Mesendoderm (in vitro differentiated cells): ENCODE data around the gene BORCS5.
"Not testable (repeated sequence)": the region's sequence is repeated elsewhere in the genome, so short reads cannot be mapped to it uniquely, and the experiment has no call there.

Experiments
- DNase-seq: peaks from one replicate; pipeline ENCODE4 v3.0.0; 2013
- H2AK5ac ChIP-seq: 2 replicates; pipeline ENCODE4 v1.6.1; 2013; ENCODE audit warnings: low read length, inconsistent platforms
- H2BK120ac ChIP-seq: 2 replicates; pipeline ENCODE4 v1.6.1; 2013; ENCODE audit warnings: low read depth, mild to moderate bottlenecking, low read length, moderate library complexity, mixed read lengths
- H2BK15ac ChIP-seq: replicated peaks from 2 replicates; pipeline ENCODE4 v1.6.1; 2013; ENCODE audit warnings: low read depth, mild to moderate bottlenecking, moderate library complexity
- H2BK5ac ChIP-seq: 2 replicates; pipeline ENCODE4 v1.6.1; 2013; ENCODE audit warnings: low read length, inconsistent platforms
- H3K18ac ChIP-seq: 2 replicates; pipeline ENCODE4 v1.6.1; 2013; ENCODE audit warnings: mild to moderate bottlenecking, low read length, mixed read lengths
- H3K23ac ChIP-seq: one replicate; pipeline ENCODE4 v1.6.1; 2013; ENCODE audit warnings: low read length
- H3K27ac ChIP-seq: 2 replicates; pipeline ENCODE4 v1.5.1; 2013; ENCODE audit warnings: low read depth, mild to moderate bottlenecking, inconsistent platforms, low read length, moderate library complexity
- H3K27me3 ChIP-seq: 2 replicates; pipeline ENCODE4 v1.6.1; 2013; ENCODE audit warnings: low read length, control low read depth, mild to moderate bottlenecking, inconsistent platforms; ENCODE audit not compliant: insufficient read depth, poor library complexity
- H3K36me3 ChIP-seq: 2 replicates; pipeline ENCODE4 v1.6.1; 2013; ENCODE audit warnings: low read length, inconsistent platforms; ENCODE audit not compliant: control insufficient read depth, insufficient read depth
- H3K4ac ChIP-seq: one replicate; pipeline ENCODE4 v1.6.1; 2013; ENCODE audit warnings: low read depth, mild to moderate bottlenecking, low read length, moderate library complexity
- H3K4me1 ChIP-seq: 2 replicates; pipeline ENCODE4 v1.6.1; 2013; ENCODE audit warnings: low read depth, low read length, inconsistent platforms; ENCODE audit not compliant: control insufficient read depth
- H3K4me2 ChIP-seq: 2 replicates; pipeline ENCODE4 v1.6.1; 2013; ENCODE audit warnings: low read length
- H3K4me3 ChIP-seq: 2 replicates; pipeline ENCODE4 v1.5.1; 2013; ENCODE audit warnings: mild to moderate bottlenecking, low read length
- H3K56ac ChIP-seq: one replicate; pipeline ENCODE4 v1.6.1; 2013; ENCODE audit warnings: low read length
- H3K79me1 ChIP-seq: 2 replicates; pipeline ENCODE4 v1.6.1; 2013; ENCODE audit warnings: low read length, inconsistent platforms
- H3K79me2 ChIP-seq: 2 replicates; pipeline ENCODE4 v1.6.1; 2013; ENCODE audit warnings: mild to moderate bottlenecking, low read length; ENCODE audit not compliant: control insufficient read depth, insufficient read depth
- H3K9ac ChIP-seq: 2 replicates; pipeline ENCODE4 v1.6.1; 2013; ENCODE audit warnings: low read length, inconsistent platforms
- H4K5ac ChIP-seq: one replicate; pipeline ENCODE4 v1.6.1; 2013; ENCODE audit warnings: low read length
- H4K8ac ChIP-seq: one replicate; pipeline ENCODE4 v1.6.1; 2013; ENCODE audit warnings: low read depth, mild to moderate bottlenecking, control low read depth, low read length, moderate library complexity
- whole genome bisulfite sequencing: extraction: QIAGEN DNeasy Blood & Tissue Kit; methylation state at CpG from one replicate; pipeline ENCODE4 v1.1.7; 2013; ENCODE audit warnings: low lambda C conversion rate, missing lambda C conversion rate; ENCODE audit not compliant: insufficient coverage; ENCODE audit errors: extremely low coverage; 5-methylcytosine and 5-hydroxymethylcytosine counted together

Gene BORCS5

DNA sequence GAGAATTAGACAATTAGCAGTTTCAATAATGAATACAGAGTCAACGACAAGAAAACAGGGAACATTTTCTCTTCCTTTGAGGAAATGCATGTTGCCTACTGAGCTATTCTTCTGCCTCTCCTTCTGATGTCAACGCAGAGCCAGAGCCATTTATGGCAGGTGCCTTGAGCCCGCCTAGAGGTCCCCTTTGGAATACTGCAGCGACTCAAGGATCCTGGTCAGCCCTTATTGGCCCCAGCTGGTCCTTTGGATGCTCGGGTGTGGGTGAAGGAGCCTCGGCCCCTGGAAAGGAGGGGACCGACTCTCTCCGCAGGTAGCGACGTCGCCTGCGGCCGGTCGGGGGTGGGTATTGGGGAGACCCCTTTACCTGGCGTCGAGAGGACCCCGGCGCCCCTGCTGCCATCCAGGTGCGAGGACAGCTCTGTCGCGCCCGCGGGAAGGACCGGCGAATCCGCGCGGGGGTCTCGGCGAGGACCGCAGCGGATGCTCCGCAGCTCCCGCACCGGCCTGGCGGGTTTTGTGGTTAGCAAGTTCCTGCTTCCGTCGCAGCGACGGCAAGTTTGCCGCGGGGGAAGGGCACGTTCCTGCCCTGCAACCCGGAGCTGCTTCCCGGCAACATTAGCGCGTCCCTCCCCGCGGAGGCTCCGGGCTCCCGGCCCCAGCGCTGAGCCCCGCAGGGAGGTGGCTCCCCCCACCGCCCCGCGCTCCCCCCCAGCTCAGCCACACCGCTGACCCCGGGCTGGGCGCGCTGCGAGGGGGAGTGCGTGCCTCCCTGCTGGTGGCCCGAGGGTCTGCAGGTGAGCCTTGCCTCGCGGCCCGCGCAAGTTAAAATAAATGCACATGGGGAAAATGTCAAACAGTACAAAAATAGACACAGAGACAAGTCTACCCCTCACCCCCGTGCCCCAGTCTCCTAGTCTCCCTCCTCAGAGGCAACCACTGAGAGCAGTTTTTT, 6.9 kb upstream of the BORCS5 start, which contains the start of gene MANSC1:
Gene MANSC1 (minus strand): TSS at position 532 of the 955 bp plus-strand sequence. CDS start 6,928 bp downstream, outside the sequence.
- no peak within 1 kb of the TSS for H4K8ac ChIP-seq
- no peak within 1 kb of the TSS for H3K4ac ChIP-seq
- no peak within 1 kb of the TSS for H3K27ac ChIP-seq
- H3K4me3 ChIP-seq: peak within 1 kb of the TSS; percentile 26
- H4K5ac ChIP-seq: no peak within 1 kb of the TSS
- no peaks in the 10 kb centered on the region for H3K79me1 ChIP-seq
- peak within 1 kb of the TSS; percentile 59 for H3K4me2 ChIP-seq
- peak; percentile 82 for DNase-seq
- H3K27me3 ChIP-seq: no peaks in the 10 kb centered on the region
- H3K18ac ChIP-seq: peak within 1 kb of the TSS; percentile 13
- H2BK5ac ChIP-seq: no peak within 1 kb of the TSS
- no peak within 1 kb of the TSS for H2BK15ac ChIP-seq
- WGBS: no CpG with 5 or more reads among the region's 68 CpGs
- H3K9ac ChIP-seq: peak within 1 kb of the TSS; percentile 56
- H3K23ac ChIP-seq: no peak within 1 kb of the TSS
- H3K36me3 ChIP-seq: no peaks in the 10 kb centered on the region
- no peak within 1 kb of the TSS for H2BK120ac ChIP-seq
- H3K79me2 ChIP-seq: no peaks in the 10 kb centered on the region
- no peaks in the 10 kb centered on the region for H3K4me1 ChIP-seq
- H3K56ac ChIP-seq: peak within 1 kb of the TSS; percentile 89
- H2AK5ac ChIP-seq: no peak within 1 kb of the TSS

DNA sequence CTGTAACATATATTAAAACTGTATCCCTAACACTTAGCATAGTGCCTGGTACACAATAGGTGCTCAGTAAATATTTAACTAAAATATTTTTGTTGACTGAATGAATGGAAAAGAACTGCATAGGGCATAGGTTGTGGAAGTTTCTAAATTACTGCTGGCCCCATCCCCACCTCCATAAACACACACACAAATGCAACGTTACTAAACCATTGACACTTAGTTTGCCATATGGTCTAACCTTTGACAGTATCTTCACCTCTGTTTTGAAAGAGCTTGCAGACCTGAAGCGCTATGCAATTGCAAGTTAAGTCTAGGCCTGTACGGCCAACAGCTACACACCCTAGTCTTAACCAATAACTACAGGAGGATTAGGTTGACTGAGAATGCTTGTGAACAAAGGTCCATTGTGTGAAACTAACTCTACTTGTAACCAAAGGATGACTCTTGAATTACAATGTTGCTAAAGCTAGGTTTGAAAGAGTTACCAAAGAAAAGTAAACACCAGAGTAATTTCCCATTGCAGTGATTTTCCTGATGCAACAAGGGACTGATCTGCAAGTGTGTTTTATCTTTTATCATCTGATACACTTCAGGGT, 5.9 kb upstream of the BORCS5 start:
- no peak overlapping the region for H3K4ac ChIP-seq
- H3K18ac ChIP-seq: no peak overlapping the region
- no peak overlapping the region for H2AK5ac ChIP-seq
- no peaks in the 10 kb centered on the region for H3K36me3 ChIP-seq
- no peak for DNase-seq
- no peaks in the 10 kb centered on the region for H3K79me1 ChIP-seq
- no peak overlapping the region for H3K9ac ChIP-seq
- no peak overlapping the region for H2BK15ac ChIP-seq
- H3K79me2 ChIP-seq: no peaks in the 10 kb centered on the region
- WGBS: no CpG with 5 or more reads among the region's 3 CpGs
- no peaks in the 10 kb centered on the region for H3K4me1 ChIP-seq
- H3K56ac ChIP-seq: no peak overlapping the region
- H3K23ac ChIP-seq: no peak overlapping the region
- no peak overlapping the region for H3K4me3 ChIP-seq
- H3K4me2 ChIP-seq: no peak overlapping the region
- no peaks in the 10 kb centered on the region for H3K27me3 ChIP-seq
- H2BK120ac ChIP-seq: no peak overlapping the region
- H3K27ac ChIP-seq: no peak overlapping the region
- H4K5ac ChIP-seq: no peak overlapping the region
- H2BK5ac ChIP-seq: no peak overlapping the region
- no peak overlapping the region for H4K8ac ChIP-seq

DNA sequence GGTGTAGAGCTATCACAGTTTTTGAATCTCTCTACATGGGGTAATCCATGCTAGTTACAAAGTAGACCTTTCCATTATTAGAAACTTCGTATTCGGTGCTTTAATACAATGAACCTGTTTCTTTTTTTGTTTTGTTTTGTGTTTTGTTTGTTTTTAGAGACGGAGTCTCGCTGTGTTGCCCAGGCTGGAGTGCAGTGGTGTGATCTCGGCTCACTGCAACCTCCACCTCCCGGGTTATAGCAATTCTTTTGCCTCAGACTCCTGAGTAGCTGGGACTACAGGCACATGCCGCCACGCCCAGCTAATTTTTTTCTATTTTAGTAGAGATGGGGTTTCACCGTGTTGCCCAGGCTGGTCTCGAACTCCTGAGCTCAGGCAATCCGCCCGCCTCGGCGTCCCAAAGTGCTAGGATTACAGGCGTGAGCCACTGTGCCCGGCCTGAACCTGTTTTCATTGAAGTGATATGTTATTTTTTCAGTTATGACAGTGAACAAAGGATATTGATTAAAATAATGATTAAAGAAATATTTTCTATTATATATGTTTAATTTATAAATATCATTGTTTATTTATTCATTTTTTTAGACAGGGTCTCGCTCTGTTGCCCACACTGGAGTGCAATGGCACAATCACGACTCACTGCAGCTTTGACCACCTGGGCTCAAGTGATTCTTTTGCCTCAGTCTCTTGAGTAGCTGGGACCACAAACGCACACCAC, 5.3 kb upstream of the BORCS5 start:
- H3K23ac ChIP-seq, H3K27me3 ChIP-seq, H2BK120ac ChIP-seq, H3K56ac ChIP-seq, H3K79me2 ChIP-seq, H2BK5ac ChIP-seq, H2BK15ac ChIP-seq, H3K4me3 ChIP-seq, H3K4me1 ChIP-seq, H4K8ac ChIP-seq, H4K5ac ChIP-seq, H3K27ac ChIP-seq, H3K79me1 ChIP-seq, DNase-seq, H3K9ac ChIP-seq, H3K4ac ChIP-seq, H3K18ac ChIP-seq, H3K4me2 ChIP-seq, H3K36me3 ChIP-seq, H2AK5ac ChIP-seq: not testable (repeated sequence)
- WGBS: no CpG with 5 or more reads among the region's 19 CpGs

DNA sequence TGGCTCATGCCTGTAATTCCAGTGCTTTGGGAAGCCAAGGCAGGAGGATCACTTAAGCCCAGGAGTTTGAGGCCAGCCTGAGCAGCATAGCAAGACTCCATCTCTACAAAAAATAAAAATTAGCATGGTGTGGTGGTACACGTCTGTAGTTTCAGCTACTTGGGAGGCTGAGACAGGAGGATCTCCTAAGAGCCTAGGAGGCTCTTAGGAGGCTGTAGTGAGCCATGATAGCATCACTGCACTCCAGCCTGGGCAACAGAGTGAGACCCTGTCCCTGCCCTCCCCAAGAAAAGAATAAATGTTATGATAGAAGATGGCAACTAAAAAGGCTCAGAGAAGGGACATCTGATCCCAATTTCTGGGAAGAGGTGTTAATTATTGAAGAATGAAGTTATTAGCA, 3.6 kb upstream of the BORCS5 start:
- no peaks in the 10 kb centered on the region for H3K27me3 ChIP-seq
- no peak overlapping the region for H3K4ac ChIP-seq
- no peak overlapping the region for H3K4me3 ChIP-seq
- H3K79me1 ChIP-seq: no peaks in the 10 kb centered on the region
- peaks cover 2% of the 10 kb centered on the region for H3K4me1 ChIP-seq
- H3K56ac ChIP-seq: no peak overlapping the region
- H4K8ac ChIP-seq: no peak overlapping the region
- no peak overlapping the region for H2BK5ac ChIP-seq
- H3K27ac ChIP-seq: no peak overlapping the region
- no peak overlapping the region for H3K23ac ChIP-seq
- H3K9ac ChIP-seq: no peak overlapping the region
- H3K4me2 ChIP-seq: no peak overlapping the region
- no peak overlapping the region for H2AK5ac ChIP-seq
- H4K5ac ChIP-seq: no peak overlapping the region
- no peak overlapping the region for H2BK120ac ChIP-seq
- DNase-seq: no peak
- no peak overlapping the region for H2BK15ac ChIP-seq
- no peaks in the 10 kb centered on the region for H3K79me2 ChIP-seq
- H3K36me3 ChIP-seq: no peaks in the 10 kb centered on the region
- no peak overlapping the region for H3K18ac ChIP-seq
- no CpG with 5 or more reads among the region's 1 CpG for WGBS

DNA sequence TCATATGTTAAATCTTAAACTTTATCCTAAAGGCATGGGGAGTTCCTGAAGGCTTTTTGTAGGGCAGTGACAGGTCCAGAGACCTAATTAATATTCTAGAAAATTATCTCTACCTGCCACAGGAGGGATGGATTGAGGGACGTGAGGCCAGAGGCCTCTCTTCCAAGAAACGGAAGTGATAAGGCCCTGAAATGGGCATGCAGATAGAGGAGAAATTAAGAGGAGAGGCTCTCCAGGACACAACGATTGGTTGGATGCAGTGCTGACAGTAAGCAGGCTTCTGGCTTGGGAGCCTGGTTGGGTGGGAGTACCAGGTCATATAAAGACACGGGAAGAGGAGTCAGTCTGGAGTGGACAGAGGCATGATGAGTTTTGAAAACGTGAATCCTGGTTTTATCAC, 3.1 kb upstream of the BORCS5 start:
- no peak overlapping the region for H2BK120ac ChIP-seq
- DNase-seq: no peak
- H3K79me1 ChIP-seq: no peaks in the 10 kb centered on the region

More for the DNA sequence above, 3.1 kb upstream of the BORCS5 start:
- Histone ChIP-seq H3K4me3 (no peak overlapping the region), H3K9ac (no peak overlapping the region), H3K18ac (no peak overlapping the region), H4K5ac (no peak overlapping the region), H3K27ac (no peak overlapping the region), H3K4me2 (no peak overlapping the region), H2BK5ac (no peak overlapping the region), H4K8ac (no peak overlapping the region), H3K56ac (no peak overlapping the region), H2BK15ac (no peak overlapping the region), H3K36me3 (no peaks in the 10 kb centered on the region), H3K4me1 (peaks cover 2% of the 10 kb centered on the region), H2AK5ac (no peak overlapping the region), H3K79me2 (no peaks in the 10 kb centered on the region), H3K23ac (no peak overlapping the region), H3K4ac (no peak overlapping the region), H3K27me3 (no peaks in the 10 kb centered on the region)
- no CpG with 5 or more reads among the region's 5 CpGs for WGBS
